AG09309 (cell line): ENCODE data around the gene GPR156.
"Not testable (repeated sequence)": the region's sequence is repeated elsewhere in the genome, so short reads cannot be mapped to it uniquely, and the experiment has no call there.

Experiments used
- DNase-seq: peaks from one replicate; pipeline ENCODE4 v3.0.0-alpha.2; 2010; ENCODE audit warnings: low read depth
- H3K4me3 ChIP-seq: 2 replicates; pipeline ENCODE4 v1.5.1; 2011; ENCODE audit warnings: mild to moderate bottlenecking, low read depth, low read length, moderate library complexity; ENCODE audit not compliant: control insufficient read depth
- TF ChIP-seq, protein P1 (sequence below): IDR thresholded peaks from 2 replicates; pipeline ENCODE4 v1.5.1; 2011; ENCODE audit warnings: mild to moderate bottlenecking, low read depth, low read length, inconsistent platforms; ENCODE audit not compliant: insufficient read depth, control insufficient read depth; ENCODE audit errors: missing control alignments

The GPR156 gene

DNA sequence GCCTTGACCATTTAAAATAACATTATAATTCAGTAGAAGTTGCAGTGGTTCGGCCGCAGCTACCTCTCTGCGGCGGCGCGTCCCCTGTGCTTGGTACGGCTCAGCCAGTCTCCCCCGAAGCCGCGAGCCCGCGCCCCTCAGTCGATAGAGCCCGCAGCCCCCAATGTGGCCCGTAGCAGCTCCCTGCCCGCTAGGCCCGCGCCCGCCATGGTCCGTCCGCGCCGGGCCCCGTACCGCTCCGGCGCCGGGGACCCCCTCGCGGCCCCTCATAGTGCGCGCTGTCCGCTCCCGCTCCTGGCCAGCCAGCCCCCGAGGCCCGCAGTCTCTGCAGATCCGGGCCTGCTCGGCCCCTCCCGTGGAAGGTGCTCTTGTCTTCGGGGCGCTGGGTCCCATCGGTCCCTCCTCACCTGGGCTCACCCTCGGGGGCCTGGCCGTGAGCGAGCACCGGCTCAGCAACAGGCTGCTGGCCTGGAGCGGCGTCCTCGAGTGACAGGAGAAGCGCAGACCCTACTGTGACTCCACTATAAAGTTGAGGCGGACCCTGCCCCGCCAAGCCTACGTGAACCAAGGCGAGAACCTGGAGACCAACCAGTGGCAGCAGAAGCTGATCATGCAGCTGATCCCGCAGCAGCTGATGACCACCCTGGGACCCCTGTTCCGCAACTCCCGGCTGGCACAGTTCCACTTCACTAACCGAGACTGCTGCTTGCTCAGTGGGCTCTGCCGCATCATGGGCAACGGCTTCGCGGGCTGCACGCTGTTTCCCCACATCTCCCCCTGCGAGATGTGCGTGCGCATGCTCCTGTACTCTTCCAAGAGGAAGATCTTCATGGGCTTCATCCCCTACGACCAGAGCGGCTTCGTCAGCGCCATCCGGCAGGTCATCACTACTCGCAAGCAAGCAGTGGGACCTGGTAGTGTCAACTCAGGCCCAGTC, 21.8 kb upstream of the GPR156 start:
- no peak for DNase-seq
- TF ChIP-seq, protein P1, sequence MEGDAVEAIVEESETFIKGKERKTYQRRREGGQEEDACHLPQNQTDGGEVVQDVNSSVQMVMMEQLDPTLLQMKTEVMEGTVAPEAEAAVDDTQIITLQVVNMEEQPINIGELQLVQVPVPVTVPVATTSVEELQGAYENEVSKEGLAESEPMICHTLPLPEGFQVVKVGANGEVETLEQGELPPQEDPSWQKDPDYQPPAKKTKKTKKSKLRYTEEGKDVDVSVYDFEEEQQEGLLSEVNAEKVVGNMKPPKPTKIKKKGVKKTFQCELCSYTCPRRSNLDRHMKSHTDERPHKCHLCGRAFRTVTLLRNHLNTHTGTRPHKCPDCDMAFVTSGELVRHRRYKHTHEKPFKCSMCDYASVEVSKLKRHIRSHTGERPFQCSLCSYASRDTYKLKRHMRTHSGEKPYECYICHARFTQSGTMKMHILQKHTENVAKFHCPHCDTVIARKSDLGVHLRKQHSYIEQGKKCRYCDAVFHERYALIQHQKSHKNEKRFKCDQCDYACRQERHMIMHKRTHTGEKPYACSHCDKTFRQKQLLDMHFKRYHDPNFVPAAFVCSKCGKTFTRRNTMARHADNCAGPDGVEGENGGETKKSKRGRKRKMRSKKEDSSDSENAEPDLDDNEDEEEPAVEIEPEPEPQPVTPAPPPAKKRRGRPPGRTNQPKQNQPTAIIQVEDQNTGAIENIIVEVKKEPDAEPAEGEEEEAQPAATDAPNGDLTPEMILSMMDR = no peak
- H3K4me3 ChIP-seq = no peak overlapping the region

DNA sequence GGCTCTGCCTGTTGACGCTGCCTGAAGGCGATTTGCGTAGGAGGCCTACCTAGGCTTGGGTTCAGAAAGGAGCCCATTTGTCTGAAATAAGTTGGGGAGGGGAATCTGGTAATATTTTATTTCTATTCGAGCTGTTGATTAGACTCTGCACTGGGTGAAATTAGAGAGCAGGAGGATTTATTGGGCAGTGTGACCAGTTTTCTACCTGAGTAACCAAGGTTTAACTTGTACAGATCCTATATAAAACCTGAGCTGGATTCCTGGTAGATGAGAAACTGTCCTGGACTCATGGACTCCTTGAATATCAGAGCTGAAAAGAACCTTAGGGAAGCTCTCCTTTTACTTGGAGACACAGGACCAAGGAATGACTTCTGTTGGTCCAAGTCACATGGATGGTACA, 19.6 kb upstream of the GPR156 start:
- DNase-seq = no peak
- TF ChIP-seq, protein P1 = no peak
- H3K4me3 ChIP-seq = no peak overlapping the region

GRCh38 chr3:120302361-120302760, 17.3 kb upstream of the GPR156 start:
- TF ChIP-seq, protein P1 = no peak
- H3K4me3 ChIP-seq = no peak overlapping the region
- no peak for DNase-seq

- TF ChIP-seq, protein P1 = no peak
- no peak overlapping the region for H3K4me3 ChIP-seq
- DNase-seq = no peak
Measured at GRCh38 chr3:120300971-120301370, 15.9 kb upstream of the GPR156 start.

DNA sequence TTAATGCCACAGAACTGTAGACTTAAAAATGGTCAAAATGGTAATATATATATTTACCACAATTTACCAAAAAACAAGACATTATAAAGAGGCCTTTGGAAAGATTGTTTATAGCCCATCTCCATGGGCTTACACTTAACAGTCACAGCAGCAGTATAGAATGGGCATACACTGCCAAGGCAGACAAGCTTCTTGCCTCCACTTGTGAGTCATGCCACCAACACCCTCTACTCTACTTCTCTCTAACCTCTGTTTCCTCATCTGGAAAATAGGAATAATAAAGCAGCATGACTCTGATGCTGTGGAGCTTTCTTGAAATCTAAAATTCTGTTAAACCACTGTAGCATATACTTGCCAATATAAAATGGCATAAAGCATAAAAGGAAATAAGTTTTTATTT, 14.4 kb upstream of the GPR156 start:
- no peak for DNase-seq
- TF ChIP-seq, protein P1 = no peak
- H3K4me3 ChIP-seq = no peak overlapping the region

- TF ChIP-seq, protein P1 = no peak
- H3K4me3 ChIP-seq = no peak overlapping the region
- DNase-seq = no peak
Measured at GRCh38 chr3:120298996-120299395, 14.0 kb upstream of the GPR156 start.

GRCh38 chr3:120291552-120291951, 6.5 kb upstream of the GPR156 start:
- DNase-seq, H3K4me3 ChIP-seq: not testable (repeated sequence)
